Stimulated activated CD8-positive, alpha-beta memory T cell treated with anti-CD3 and anti-CD28 coated beads, Interleukin-7, amount 100 ng/mL, for 4 hours (primary cell): Measurements from ENCODE around the gene DRD2.

Experiments used
- DNase-seq, 2 donors: peaks; one replicate each; pipeline ENCODE4 v3.0.0-alpha.2; 2020; ENCODE audit warnings: low read depth in 2 of 2

The DRD2 gene

DNA sequence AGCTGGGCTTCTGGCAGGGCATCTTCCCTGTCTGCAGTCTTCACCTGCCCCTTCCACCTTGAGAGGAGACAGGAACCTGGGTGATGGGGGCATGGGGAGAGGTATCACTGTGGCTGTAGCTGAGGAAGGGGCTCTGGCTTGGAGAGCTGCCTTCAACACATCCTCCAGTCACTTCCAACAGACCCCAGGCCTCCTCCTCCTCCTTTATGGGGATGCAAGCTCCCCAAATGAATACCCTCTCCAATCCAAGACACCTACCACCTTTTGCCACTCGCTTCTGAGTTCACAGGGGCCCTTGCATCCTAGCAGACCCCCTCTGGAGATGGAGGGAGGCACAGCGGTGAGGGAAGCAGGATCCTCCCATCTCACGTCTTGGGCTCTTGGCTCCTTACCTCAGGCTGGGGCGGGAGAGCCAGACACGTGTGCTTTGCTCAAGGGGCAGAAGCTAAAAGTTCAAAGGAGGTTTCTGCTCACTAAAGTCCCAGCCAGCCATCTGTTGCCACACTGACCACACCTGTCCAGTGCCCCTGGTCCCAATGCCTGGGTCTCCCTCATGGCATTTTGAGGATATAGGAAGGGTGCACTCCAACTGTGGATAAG lies 74.5 kb downstream of the DRD2 start:
- DNase-seq = no peak

DNA sequence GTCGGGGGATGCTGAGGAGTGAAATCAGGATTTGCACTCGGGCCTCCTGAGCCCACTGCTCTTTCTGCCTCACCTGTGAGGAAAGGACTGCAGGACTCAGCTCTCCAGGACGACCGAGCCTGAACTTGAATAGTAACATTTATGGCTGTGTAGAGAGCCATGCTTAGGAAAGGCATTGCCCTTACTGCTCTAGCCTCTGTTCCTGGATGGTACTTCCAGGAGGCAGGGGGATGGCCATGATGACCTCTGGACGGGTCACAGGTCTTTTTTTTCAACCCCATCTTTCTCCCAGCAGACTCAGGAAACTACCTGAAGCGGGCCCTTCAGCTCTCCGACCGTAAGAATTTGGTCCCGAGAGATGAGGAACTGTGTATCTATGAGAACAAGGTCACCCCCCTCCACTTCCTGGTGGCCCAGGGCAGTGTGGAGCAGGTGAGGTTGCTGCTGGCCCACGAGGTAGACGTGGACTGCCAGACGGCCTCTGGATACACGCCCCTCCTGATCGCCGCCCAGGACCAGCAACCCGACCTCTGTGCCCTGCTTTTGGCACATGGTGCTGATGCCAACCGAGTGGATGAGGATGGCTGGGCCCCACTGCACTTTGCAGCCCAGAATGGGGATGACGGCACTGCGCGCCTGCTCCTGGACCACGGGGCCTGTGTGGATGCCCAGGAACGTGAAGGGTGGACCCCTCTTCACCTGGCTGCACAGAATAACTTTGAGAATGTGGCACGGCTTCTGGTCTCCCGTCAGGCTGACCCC lies 76.3 kb downstream of the DRD2 start:
- DNase-seq = no peak

DNA sequence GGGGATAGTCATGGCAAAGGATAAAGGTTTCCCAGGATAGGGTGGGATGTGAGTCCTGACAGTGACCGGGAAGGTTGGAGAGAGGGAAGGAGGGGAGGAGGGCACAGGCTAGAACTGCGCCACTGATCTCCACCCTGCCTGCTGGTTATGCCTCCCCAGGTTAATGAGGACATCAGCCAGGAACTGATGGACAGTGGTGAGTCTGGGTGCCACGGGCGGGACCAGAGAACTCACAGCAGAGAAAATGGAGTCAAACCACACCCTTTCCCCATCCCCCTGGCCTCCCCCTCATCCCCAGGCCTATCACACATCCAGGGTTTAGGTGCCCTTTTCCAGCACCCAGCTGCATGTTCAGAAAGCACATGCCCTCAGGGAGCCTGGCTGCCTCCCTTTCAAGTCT lies 77.4 kb downstream of the DRD2 start:
- DNase-seq = no peak

DNA sequence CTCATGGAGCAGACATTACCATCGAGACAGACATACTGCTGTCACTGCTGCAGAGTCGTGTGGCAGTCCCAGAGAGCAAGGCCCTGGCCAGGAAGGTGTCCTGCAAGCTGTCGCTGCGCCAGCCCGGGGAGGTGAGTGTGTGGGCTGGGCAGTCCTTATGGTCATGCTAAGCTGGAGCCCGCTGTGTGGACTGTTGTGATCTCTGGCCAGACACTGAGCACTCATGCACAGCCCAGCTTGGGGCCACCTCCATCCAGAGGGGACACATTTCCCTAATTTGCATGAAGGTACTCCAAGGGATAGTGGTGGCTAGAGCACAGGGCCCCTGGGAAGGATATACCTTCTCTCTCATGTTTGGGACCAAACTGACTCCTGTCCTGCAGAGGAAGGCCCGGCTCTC lies 78.0 kb downstream of the DRD2 start:
- no peak for DNase-seq

DNA sequence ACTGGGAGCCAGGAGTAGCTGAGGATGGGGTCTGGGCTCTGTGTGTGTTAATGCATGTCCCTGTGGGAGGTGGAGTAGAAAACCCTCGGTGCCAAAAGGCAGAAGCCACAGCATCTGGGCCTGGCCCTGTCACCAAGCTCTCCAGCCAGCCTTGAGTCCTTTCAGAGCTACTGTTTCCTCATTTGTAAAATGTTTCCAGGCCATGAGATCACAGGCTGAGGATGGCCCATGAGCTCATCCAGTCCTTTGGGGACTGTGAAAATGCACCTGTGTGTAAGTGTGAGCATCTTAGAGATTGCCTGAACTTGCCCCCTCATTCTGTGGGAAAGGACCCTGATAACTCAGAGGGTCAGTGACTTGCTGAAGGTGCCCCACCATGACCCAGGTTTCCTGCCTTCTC lies 78.5 kb downstream of the DRD2 start:
- no peak for DNase-seq

DNA sequence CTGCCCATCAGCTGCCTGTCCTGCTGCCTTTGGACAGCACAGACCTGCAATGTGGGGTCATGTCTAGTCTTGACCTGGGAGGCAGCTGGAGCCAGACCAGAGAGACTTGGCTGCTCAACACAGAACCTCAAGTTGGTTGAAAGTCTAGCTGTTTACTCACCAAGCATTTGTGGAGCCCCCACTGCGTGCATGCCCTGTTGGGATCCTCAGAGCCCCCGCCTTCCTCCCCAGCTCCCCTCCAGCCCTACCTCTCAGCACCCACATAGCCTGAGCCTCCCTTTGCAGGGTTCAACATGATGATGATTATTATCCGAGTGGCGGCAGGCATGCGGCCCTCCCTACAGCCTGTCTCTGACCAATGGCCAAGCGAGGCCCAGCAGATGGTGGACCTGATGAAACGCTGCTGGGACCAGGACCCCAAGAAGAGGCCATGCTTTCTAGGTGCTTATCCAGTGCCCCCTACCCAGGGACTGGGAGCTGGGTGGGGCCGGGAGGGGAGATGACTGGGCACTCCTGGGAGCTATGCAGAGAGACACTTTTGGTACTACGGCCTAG lies 79.3 kb downstream of the DRD2 start:
- no peak for DNase-seq

DNA sequence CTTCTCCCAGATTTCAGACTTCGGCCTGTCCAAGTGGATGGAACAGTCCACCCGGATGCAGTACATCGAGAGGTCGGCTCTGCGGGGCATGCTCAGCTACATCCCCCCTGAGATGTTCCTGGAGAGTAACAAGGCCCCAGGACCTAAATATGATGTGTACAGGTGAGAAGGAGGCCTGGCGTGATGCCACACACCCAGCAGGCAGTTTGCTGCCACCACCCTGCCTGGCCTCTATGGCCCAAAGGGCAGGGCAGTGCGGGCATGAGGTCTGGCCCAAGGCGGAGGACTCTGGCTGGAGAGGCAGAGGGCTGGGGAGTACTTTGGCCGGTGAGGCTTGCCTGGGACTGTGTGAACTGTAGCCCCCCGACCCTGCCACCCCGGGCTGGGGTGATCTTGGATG lies 80.3 kb downstream of the DRD2 start:
- no peak for DNase-seq

DNA sequence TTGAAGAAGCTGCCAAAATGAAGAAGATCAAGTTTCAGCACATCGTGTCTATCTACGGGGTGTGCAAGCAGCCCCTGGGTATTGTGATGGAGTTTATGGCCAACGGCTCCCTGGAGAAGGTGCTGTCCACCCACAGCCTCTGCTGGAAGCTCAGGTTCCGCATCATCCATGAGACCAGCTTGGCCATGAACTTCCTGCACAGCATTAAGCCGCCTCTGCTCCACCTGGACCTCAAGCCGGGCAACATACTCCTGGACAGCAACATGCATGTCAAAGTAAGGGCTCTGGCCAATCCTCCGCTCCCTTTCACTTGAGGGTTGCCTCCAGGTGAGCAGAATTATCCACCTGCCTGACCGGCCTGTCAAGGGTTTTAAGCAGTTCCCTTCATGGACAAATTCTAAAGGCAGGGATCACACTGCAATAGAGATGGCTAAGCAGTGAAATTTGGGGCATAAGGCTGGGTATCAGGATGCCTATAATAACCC lies 81.7 kb downstream of the DRD2 start:
- DNase-seq = no peak

DNA sequence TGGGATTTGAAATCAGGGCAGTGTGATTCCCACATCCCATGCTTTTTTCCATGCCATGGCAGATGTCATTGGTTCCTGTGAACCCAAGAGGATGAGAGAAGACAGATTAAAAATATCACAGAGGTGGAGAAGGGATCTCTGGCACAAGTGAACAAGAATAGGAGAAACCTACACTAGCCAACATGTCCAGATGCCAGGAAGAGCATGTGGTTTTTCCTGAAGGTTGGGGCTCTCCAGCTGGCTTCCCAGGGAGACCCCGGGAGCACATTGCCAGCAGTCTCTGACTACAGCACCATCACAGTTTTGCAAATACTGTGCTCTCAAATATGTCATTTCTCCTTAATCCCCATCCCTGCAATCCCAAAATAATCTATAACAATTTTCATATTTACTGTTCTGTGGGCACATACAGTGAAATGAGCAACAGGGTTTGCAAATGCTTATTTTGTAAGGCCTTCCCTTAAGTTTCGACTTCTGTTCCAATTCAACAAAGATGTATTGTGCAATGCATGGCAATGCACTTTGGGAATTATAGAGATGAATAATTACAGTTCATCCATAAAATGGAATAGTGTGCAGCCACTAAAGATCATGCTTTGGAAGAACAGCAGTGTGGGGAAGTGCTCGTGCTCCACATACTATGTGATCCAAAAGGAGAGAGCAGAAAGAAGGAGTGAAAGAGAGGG lies 82.8 kb downstream of the DRD2 start:
- DNase-seq = no peak

DNA sequence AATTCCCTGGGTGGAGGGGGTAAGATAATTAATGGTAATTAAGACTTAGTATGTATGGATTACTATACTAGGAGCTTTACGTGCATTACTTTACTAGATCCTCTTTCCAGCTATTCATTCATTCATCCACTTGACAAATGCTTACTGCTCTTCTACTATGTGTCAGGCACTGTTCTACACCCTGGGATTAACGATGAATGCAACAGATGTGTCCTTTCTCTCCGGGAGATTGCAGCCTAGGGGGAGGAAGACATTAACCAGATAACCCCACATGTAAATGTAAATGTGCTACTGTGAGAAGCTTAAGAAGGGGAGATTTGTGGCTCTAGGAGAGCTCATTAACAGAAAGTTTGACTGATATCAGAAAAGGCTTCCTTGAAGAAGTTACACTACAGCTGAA lies 85.9 kb downstream of the DRD2 start:
- no peak for DNase-seq

DNA sequence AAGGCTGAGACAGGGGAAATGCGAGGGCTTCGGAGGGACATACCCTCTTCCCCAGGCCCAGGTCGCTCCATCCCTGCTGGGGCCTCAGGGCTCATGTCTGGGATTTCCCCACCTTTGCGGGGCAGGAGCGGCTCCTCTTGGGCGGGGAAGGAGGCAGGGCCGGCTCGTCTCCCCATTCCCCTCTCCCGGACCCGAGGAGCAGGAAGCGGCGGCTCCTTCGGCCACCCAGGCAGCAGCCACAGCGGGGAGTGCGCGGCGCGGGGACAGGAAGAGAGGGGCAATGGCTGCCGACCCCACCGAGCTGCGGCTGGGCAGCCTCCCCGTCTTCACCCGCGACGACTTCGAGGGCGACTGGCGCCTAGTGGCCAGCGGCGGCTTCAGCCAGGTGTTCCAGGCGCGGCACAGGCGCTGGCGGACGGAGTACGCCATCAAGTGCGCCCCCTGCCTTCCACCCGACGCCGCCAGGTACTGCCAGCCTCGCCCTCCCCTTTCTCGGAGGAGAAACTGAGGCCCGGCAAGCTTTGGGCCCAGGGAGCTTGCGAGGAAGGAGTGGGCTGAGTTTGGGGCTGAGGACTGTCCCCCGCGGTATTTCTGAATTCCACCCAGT lies 87.5 kb downstream of the DRD2 start, which contains the start of gene ANKK1:
TSS of gene ANKK1 (plus strand) at position 175 of the 607 bp plus-strand sequence. CDS start at position 281, 106 bp downstream.
- no peak for DNase-seq

- DNase-seq = no peak
These were observed 88.3 kb downstream of the DRD2 start for GRCh38 chr11:113386866-113387265.

GRCh38 chr11:113385749-113386148 lies 89.4 kb downstream of the DRD2 start:
- no peak for DNase-seq

GRCh38 chr11:113384551-113384950 lies 90.6 kb downstream of the DRD2 start:
- no peak for DNase-seq

DNA sequence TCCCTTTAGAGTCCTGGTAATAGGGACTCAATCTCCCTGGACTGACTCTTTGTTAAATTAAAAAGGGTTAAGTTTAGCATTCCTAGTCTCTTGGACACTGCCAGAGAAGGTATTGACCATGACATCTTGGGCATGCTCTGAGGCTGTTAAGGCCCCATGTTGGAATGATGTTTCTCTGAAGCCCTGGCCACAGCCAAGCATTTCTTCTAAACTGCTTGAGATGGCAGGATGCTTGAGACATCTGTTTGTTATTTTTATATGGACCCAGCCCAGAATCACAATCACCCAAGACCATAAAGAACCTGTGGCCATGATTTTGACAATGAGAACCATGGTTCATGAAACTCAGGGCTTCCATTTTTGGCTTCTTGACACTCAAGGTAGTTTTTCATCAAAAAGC lies 93.1 kb downstream of the DRD2 start:
- DNase-seq = no peak

DNA sequence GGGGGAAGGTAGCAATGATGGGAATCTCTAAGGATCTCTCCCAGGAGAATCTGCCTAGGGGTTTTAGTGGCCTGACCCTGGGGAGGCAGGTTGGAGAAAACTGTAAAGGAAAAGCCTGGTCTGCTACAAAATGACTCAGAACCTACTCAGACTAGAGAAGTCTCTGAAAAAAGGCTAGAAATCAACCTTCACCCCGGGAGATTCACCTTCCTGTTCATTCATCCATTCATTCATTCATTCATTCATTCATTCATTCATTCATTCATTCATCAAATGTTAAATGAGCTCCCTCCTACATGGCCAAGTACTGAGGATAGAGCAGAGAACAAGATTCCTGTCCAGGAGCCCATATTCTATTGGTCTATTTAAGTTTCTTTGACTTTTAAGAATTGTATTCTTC lies 96.5 kb downstream of the DRD2 start:
- no peak for DNase-seq

- DNase-seq = no peak
These were observed 97.4 kb downstream of the DRD2 start for GRCh38 chr11:113377681-113378412.

- no peak for DNase-seq
These were observed 99.0 kb downstream of the DRD2 start for GRCh38 chr11:113376156-113376555.

- no peak for DNase-seq
These were observed 99.8 kb downstream of the DRD2 start for GRCh38 chr11:113375402-113375801.

DNA sequence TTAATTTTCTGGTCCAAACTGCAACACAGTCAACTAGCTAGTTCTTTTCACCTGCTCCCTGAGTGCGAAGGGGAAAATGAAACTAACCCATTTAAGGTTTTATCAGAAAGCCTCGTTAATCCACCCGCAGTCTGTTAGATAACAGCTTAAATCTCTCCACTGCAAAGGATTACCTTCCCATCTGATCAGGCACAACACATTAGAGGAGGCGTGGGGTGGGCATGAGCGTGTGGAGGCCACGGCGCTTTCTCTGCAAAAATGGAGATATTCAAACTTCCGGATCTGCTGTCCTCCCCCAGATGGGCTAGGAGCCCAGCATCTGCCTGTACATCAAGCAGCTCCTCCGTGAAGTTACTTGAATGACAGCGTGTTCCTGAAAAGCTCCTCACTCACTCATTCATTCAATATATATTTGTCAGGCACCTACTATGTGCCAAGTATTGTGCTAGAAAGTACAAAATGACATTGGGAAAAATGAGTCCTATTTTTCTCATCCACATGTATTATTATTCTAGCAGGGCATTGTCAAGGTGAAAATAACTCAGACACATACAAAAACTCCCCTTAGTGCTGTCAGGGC lies 101.1 kb downstream of the DRD2 start:
- DNase-seq = no peak

- DNase-seq = no peak
These were observed 101.9 kb downstream of the DRD2 start for GRCh38 chr11:113373306-113373705.
